Osteoblast (primary cell): Measurements from ENCODE around the gene PDXDC1. TPM values are rescaled to one million over a fixed set of nuclear protein-coding genes. Genes with fewer than 3 reads are reported as not detected.
A peak's percentile ranks its signal among the peaks of the same experiment; 100 is the strongest.
"Not testable (repeated sequence)": the region's sequence is repeated elsewhere in the genome, so short reads cannot be mapped to it uniquely, and the experiment has no call there.

Experiments
- DNase-seq: peaks from one replicate; pipeline ENCODE4 v3.0.0; 2011; ENCODE audit warnings: low spot score, mixed read lengths; ENCODE audit not compliant: insufficient read length; ENCODE audit errors: missing footprints
- H2AFZ ChIP-seq: 2 replicates; pipeline ENCODE4 v1.6.0; 2011; ENCODE audit warnings: mild to moderate bottlenecking, low read length
- H3K27ac ChIP-seq: 2 replicates; pipeline ENCODE4 v1.5.1; 2011; ENCODE audit warnings: mild to moderate bottlenecking, low read depth, low read length, moderate library complexity
- H3K27me3 ChIP-seq: 2 replicates; pipeline ENCODE4 v1.6.0; 2012; ENCODE audit warnings: mild to moderate bottlenecking, control low read depth, inconsistent platforms, low read length, moderate library complexity; ENCODE audit not compliant: insufficient read depth
- H3K36me3 ChIP-seq: 2 replicates; pipeline ENCODE4 v1.5.1; 2011; ENCODE audit warnings: mild to moderate bottlenecking, low read length, control low read depth, moderate library complexity; ENCODE audit not compliant: insufficient read depth
- H3K4me1 ChIP-seq: 2 replicates; pipeline ENCODE4 v1.5.1; 2011; ENCODE audit warnings: mild to moderate bottlenecking, low read length, control low read depth, moderate library complexity; ENCODE audit not compliant: insufficient read depth
- H3K4me2 ChIP-seq: 2 replicates; pipeline ENCODE4 v1.6.0; 2011; ENCODE audit warnings: mild to moderate bottlenecking, low read length; ENCODE audit not compliant: insufficient read depth
- H3K4me3 ChIP-seq: fragments of 200-600 bp; sonication (generic); 3 replicates; pipeline ENCODE4 v1.5.1; 2012; ENCODE audit warnings: mild to moderate bottlenecking, low read length, inconsistent platforms; ENCODE audit not compliant: insufficient read depth
- H3K79me2 ChIP-seq: 2 replicates; pipeline ENCODE4 v1.6.0; 2012; ENCODE audit warnings: mild to moderate bottlenecking, low read length, control low read depth, inconsistent platforms; ENCODE audit not compliant: insufficient read depth
- H3K9me3 ChIP-seq: 2 replicates; pipeline ENCODE4 v1.5.1; 2011; ENCODE audit warnings: low read depth, low read length, control low read depth
- H4K20me1 ChIP-seq: 2 replicates; pipeline ENCODE4 v1.6.0; 2012; ENCODE audit warnings: mild to moderate bottlenecking, low read length, control low read depth; ENCODE audit not compliant: insufficient read depth
- total RNA-seq: library from RNA; depleted of rRNA; stranded (reverse); fragments of >200 nt; gene quantifications from 2 replicates; pipeline ENCODE4 v1.2.3, GENCODE V29; 2012
- TF ChIP-seq, protein P1 (sequence below): IDR thresholded peaks from 2 replicates; pipeline ENCODE4 v1.5.1; 2011; ENCODE audit warnings: mild to moderate bottlenecking, low read depth, low read length, moderate library complexity; ENCODE audit errors: extremely low read depth

PDXDC1 gene
- total RNA-seq, 1 donor: 82.5 TPM

GRCh38 chr16:15022194-15022593, 47.4 kb downstream of the PDXDC1 start:
- not testable (repeated sequence) for H2AFZ ChIP-seq, DNase-seq, H3K4me2 ChIP-seq, H3K4me3 ChIP-seq, H3K9me3 ChIP-seq, H3K27ac ChIP-seq, H3K27me3 ChIP-seq
- TF ChIP-seq, protein P1, sequence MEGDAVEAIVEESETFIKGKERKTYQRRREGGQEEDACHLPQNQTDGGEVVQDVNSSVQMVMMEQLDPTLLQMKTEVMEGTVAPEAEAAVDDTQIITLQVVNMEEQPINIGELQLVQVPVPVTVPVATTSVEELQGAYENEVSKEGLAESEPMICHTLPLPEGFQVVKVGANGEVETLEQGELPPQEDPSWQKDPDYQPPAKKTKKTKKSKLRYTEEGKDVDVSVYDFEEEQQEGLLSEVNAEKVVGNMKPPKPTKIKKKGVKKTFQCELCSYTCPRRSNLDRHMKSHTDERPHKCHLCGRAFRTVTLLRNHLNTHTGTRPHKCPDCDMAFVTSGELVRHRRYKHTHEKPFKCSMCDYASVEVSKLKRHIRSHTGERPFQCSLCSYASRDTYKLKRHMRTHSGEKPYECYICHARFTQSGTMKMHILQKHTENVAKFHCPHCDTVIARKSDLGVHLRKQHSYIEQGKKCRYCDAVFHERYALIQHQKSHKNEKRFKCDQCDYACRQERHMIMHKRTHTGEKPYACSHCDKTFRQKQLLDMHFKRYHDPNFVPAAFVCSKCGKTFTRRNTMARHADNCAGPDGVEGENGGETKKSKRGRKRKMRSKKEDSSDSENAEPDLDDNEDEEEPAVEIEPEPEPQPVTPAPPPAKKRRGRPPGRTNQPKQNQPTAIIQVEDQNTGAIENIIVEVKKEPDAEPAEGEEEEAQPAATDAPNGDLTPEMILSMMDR: peak; percentile 46
- Histone ChIP-seq H3K79me2 (peaks cover 35% of the 10 kb centered on the region), H3K36me3 (peaks cover 69% of the 10 kb centered on the region), H4K20me1 (peaks cover 23% of the 10 kb centered on the region), H3K4me1 (peaks cover 28% of the 10 kb centered on the region)

DNA sequence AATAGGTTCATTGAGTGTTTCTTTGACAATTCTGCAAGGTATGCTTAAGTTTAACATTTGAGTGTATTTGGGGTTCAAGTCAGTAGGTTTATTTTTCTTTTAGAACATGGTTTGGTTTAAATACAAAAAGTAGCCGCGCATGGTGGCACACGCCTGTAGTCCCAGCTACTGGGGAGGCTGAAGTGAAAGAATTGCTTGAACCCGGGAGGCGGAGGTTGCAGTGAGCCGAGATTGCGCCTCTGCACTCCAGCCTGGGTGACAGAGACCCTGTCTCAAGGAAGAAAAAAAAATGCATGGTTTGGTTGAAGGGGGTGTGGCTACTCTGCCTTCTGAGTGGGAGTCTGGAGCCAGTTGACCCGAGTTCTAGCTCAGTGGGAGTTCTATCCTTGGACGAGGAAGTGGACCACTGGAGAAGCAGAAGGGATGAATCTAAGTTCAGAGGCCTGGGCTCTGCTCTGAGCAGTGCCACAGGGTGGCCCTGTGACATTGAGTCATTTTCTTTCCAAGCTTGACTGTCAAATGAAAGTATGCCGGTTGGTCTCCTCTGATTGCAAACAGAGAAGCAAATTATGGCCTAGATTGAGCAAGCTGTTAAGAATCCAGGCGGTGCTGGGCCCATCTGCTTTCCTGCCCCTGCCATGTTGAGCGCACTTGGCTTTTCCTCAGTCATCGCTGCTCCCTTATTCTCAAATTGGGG, 48.7 kb downstream of the PDXDC1 start:
- not testable (repeated sequence) for DNase-seq, H3K27ac ChIP-seq, H3K9me3 ChIP-seq, H2AFZ ChIP-seq, H3K4me2 ChIP-seq, H3K27me3 ChIP-seq, H3K4me3 ChIP-seq
- peaks cover 59% of the 10 kb centered on the region for H3K36me3 ChIP-seq
- peaks cover 27% of the 10 kb centered on the region for H4K20me1 ChIP-seq
- peaks cover 24% of the 10 kb centered on the region for H3K4me1 ChIP-seq
- H3K79me2 ChIP-seq: peaks cover 42% of the 10 kb centered on the region

DNA sequence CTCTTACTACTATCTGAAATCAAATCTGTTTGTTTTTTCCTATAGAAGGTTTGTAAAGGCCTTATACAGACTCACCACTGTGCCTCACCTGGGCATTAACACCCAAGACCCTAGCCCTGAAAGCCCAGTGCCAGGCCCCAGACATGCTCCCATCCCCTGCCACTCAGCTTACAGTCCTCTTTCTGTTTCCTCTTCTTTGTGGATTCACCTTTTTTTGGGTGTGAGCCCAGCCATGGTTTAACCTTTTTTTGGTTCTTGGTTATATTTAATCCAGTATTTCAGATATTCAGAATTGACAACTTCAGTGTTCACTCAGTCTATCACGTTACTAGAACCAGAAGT, 50.0 kb downstream of the PDXDC1 start:
- H3K27me3 ChIP-seq, H3K9me3 ChIP-seq, H3K4me3 ChIP-seq, DNase-seq, H2AFZ ChIP-seq, H3K4me2 ChIP-seq: not testable (repeated sequence)
- H3K27ac ChIP-seq: peak overlapping the region; percentile 52
- H3K4me1 ChIP-seq: peaks cover 24% of the 10 kb centered on the region
- peaks cover 59% of the 10 kb centered on the region for H3K36me3 ChIP-seq
- H4K20me1 ChIP-seq: peaks cover 33% of the 10 kb centered on the region
- H3K79me2 ChIP-seq: peaks cover 45% of the 10 kb centered on the region

DNA sequence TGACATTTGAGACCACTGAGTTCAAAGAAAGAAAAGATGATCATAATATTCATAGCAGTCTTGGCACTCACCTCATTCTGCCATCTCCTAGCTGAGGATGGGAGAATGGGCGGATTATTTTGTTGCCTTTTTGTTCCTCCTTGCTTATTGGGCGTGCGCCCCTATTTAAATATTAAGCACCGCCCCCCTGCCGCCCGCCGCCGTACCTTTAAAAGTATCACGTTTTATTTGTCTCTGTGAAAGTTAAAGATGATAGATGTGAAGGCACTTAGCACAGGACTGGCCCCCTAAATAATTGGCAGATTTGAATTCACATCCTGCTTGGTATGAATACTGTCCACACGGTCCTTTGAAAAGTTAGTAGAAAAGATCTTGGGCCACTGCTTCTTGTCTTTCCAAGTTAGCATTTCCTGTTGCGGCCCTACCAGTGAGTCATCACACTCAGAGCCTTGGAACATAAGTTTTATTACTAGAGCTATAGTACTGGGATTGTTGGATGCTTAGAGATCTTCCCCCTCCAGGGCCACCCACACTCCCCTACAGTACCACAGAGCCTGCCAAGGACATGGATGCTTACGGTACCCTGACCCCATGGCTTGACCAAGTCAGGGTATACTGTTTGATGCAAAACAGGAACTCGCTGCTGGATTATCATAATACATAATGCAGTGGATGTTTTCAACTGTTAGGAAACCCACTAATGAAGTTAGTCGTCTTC, 50.6 kb downstream of the PDXDC1 start:
- Histone ChIP-seq H3K27ac (peak overlapping the region; percentile 52), H3K4me1 (peaks cover 24% of the 10 kb centered on the region), H3K36me3 (peaks cover 59% of the 10 kb centered on the region), H4K20me1 (peaks cover 33% of the 10 kb centered on the region), H3K79me2 (peaks cover 46% of the 10 kb centered on the region), H3K4me2 (peak overlapping the region; percentile 27)
- H3K9me3 ChIP-seq, H3K27me3 ChIP-seq, DNase-seq, H2AFZ ChIP-seq, H3K4me3 ChIP-seq: not testable (repeated sequence)

DNA sequence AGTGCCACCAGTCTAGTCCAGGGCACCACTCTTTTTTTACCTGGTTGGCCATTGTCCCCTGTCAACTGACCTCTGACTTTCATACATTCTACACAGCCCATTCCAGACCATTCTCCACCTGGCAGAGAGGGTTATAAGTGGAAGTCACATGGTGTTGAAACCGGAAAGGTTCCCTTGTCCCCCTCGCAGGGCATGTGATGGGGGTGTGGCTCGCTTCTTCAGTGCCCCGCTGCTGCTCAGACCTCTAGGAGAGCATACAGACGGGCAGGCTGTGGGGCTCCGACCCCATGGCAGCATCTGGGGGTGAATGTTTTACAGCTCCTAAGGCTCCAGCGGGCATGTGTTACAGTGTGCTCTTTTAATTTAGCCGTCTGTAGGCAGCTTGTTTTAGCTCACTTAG, 52.2 kb downstream of the PDXDC1 start:
- peaks cover 70% of the 10 kb centered on the region for H3K36me3 ChIP-seq
- DNase-seq, H3K27ac ChIP-seq, H3K27me3 ChIP-seq, H3K4me3 ChIP-seq, H3K4me2 ChIP-seq, H2AFZ ChIP-seq, H3K9me3 ChIP-seq: not testable (repeated sequence)
- H3K79me2 ChIP-seq: peaks cover 40% of the 10 kb centered on the region
- H3K4me1 ChIP-seq: peaks cover 14% of the 10 kb centered on the region
- H4K20me1 ChIP-seq: peaks cover 33% of the 10 kb centered on the region

DNA sequence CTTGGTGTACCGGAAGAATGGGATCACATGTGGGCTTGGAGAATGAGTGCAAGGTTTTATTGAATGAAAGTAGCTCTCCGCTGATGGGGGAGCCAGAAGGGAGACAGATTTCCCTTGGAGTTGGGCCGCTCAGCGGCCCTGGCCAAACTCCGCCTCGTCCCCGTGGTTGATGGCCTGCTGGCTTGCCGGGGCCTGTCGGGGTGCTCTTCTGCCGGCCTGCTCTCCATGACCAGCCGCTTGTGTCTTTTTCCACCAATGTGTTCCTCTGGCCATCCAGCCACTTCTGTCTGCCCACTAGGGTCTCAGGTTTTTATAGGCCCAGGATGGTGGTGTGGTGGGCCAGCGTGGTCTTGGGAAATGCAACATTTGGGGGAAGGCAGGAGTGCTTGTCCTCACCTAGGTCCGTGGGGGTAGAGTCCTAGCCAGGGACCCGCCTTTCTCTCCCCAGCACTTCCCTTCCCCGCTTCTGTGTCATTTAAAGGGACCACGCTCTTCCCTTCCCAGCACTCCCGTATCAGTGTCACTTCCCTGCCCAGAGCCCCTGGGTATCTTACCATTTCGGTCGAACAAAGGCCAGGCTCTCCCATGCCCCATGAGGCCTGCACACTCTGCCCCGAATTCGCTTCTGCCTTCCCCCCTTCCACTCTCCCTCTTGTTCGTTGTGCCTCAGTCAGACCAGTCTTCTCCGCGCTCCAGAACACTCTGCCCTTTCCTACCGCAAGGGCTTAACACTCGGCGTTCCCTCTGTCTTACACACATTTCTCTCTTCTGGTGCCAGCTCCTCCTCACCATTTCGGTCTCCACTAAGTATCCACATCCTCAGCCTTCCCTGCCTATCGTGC, 52.9 kb downstream of the PDXDC1 start:
- not testable (repeated sequence) for H3K4me2 ChIP-seq, H3K27me3 ChIP-seq, H3K4me3 ChIP-seq, H2AFZ ChIP-seq, H3K9me3 ChIP-seq, DNase-seq
- Histone ChIP-seq H3K27ac (peak overlapping the region; percentile 37), H3K4me1 (peaks cover 14% of the 10 kb centered on the region), H3K79me2 (peaks cover 36% of the 10 kb centered on the region), H3K36me3 (peaks cover 70% of the 10 kb centered on the region), H4K20me1 (peaks cover 29% of the 10 kb centered on the region)

GRCh38 chr16:15028345-15028715, 53.5 kb downstream of the PDXDC1 start:
- peaks cover 70% of the 10 kb centered on the region for H3K36me3 ChIP-seq
- not testable (repeated sequence) for H3K27me3 ChIP-seq, H3K4me3 ChIP-seq, H3K4me2 ChIP-seq, DNase-seq, H2AFZ ChIP-seq, H3K9me3 ChIP-seq
- H3K27ac ChIP-seq: peak overlapping the region; percentile 24
- H3K79me2 ChIP-seq: peaks cover 32% of the 10 kb centered on the region
- peaks cover 14% of the 10 kb centered on the region for H3K4me1 ChIP-seq
- H4K20me1 ChIP-seq: peaks cover 28% of the 10 kb centered on the region
